Measurements from ENCODE around the gene XRCC5.

XRCC5 gene

GRCh38 chr2:216086207-216086893 is 22.8 kb upstream of the XRCC5 start:
- no peaks in the 10 kb centered on the region for H3K36me3 ChIP-seq (ENCODE audit: control insufficient read depth in 2 of 2, insufficient read depth in 2 of 2, low read length in 2 of 2)
- no peaks in the 10 kb centered on the region for H3K9me3 ChIP-seq (ENCODE audit: control insufficient read depth in 2 of 2, low read length in 2 of 2)
- peaks cover 10% of the 10 kb centered on the region for H3K4me1 ChIP-seq (ENCODE audit: control insufficient read depth, insufficient read depth, low read length)
- no peak overlapping the region for H3K9ac ChIP-seq (ENCODE audit: low read length in 2 of 2)
- no peaks in the 10 kb centered on the region for H3K27me3 ChIP-seq (ENCODE audit: control insufficient read depth in 1 of 2, insufficient read depth in 2 of 2, low read length in 2 of 2)
- no peak overlapping the region for H3K27ac ChIP-seq (ENCODE audit: low read length)
- no peak overlapping the region for H3K4me3 ChIP-seq (ENCODE audit: low read length in 2 of 2)

DNA sequence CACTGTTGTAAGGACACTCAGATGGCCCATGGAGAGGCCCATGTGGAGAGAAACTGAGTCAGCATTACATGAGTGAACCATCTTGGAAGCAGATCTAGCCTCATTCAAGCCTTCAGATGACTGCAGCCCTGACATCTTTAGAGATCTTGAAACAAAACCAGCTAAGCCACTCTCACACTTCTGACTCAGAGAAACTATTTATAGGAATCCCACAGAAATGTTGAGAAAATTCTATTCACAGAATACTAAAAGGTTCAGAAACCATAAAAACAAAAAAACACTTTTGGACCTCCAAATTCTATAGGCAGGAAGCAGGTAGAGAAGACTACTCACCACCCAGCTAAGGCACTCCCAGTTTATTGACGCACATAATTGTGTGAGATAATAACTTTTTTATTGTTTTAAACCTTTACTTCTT is 18.8 kb upstream of the XRCC5 start:
- Histone ChIP-seq H3K9ac (ENCODE audit: low read length in 2 of 2) (no peak overlapping the region), H3K27me3 (ENCODE audit: control insufficient read depth in 1 of 2, insufficient read depth in 2 of 2, low read length in 2 of 2) (peaks cover 0 to 4% of the 10 kb centered on the region in 2 donors), H3K9me3 (ENCODE audit: control insufficient read depth in 2 of 2, low read length in 2 of 2) (no peaks in the 10 kb centered on the region), H3K4me3 (ENCODE audit: low read length in 2 of 2) (no peak overlapping the region), H3K27ac (ENCODE audit: low read length) (no peak overlapping the region), H3K36me3 (ENCODE audit: control insufficient read depth in 2 of 2, insufficient read depth in 2 of 2, low read length in 2 of 2) (no peaks in the 10 kb centered on the region), H3K4me1 (ENCODE audit: control insufficient read depth, insufficient read depth, low read length) (no peaks in the 10 kb centered on the region)

- Histone ChIP-seq H3K4me1 (ENCODE audit: control insufficient read depth, insufficient read depth, low read length) (no peaks in the 10 kb centered on the region), H3K36me3 (ENCODE audit: control insufficient read depth in 2 of 2, insufficient read depth in 2 of 2, low read length in 2 of 2) (no peaks in the 10 kb centered on the region), H3K4me3 (ENCODE audit: low read length in 2 of 2) (no peak overlapping the region), H3K9me3 (ENCODE audit: control insufficient read depth in 2 of 2, low read length in 2 of 2) (no peaks in the 10 kb centered on the region), H3K9ac (ENCODE audit: low read length in 2 of 2) (no peak overlapping the region), H3K27ac (ENCODE audit: low read length) (no peak overlapping the region), H3K27me3 (ENCODE audit: control insufficient read depth in 1 of 2, insufficient read depth in 2 of 2, low read length in 2 of 2) (peaks cover 4% of the 10 kb centered on the region in 2 donors)
Measured at GRCh38 chr2:216092646-216093045, 16.5 kb upstream of the XRCC5 start.

DNA sequence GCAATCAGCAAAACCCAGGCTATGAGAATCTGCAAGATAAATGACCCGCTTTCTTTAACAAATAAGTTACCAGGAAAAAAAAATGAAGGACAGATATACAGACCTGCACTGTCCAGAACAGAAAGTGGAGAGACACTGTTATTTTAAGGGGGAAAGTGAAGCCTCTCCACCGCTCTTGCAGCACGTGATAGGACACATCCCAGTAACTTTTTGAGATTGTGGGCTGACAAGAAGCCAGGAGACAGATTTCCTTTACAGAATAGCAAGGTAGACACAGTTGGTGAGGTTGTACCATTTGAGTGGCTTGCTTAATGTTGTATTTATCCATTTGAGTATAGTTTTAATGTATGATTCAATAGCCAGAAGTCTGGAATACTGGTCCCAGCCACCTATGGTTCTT is 14.4 kb upstream of the XRCC5 start:
- no peak overlapping the region for H3K27ac ChIP-seq (ENCODE audit: low read length)
- no peaks in the 10 kb centered on the region for H3K36me3 ChIP-seq (ENCODE audit: control insufficient read depth in 2 of 2, insufficient read depth in 2 of 2, low read length in 2 of 2)
- H3K4me3 ChIP-seq (ENCODE audit: low read length in 2 of 2), result no peak overlapping the region
- no peaks in the 10 kb centered on the region for H3K4me1 ChIP-seq (ENCODE audit: control insufficient read depth, insufficient read depth, low read length)
- no peak overlapping the region for H3K9ac ChIP-seq (ENCODE audit: low read length in 2 of 2)
- H3K27me3 ChIP-seq (ENCODE audit: control insufficient read depth in 1 of 2, insufficient read depth in 2 of 2, low read length in 2 of 2), result peaks cover 4% of the 10 kb centered on the region in 2 donors
- H3K9me3 ChIP-seq (ENCODE audit: control insufficient read depth in 2 of 2, low read length in 2 of 2), result no peaks in the 10 kb centered on the region

DNA sequence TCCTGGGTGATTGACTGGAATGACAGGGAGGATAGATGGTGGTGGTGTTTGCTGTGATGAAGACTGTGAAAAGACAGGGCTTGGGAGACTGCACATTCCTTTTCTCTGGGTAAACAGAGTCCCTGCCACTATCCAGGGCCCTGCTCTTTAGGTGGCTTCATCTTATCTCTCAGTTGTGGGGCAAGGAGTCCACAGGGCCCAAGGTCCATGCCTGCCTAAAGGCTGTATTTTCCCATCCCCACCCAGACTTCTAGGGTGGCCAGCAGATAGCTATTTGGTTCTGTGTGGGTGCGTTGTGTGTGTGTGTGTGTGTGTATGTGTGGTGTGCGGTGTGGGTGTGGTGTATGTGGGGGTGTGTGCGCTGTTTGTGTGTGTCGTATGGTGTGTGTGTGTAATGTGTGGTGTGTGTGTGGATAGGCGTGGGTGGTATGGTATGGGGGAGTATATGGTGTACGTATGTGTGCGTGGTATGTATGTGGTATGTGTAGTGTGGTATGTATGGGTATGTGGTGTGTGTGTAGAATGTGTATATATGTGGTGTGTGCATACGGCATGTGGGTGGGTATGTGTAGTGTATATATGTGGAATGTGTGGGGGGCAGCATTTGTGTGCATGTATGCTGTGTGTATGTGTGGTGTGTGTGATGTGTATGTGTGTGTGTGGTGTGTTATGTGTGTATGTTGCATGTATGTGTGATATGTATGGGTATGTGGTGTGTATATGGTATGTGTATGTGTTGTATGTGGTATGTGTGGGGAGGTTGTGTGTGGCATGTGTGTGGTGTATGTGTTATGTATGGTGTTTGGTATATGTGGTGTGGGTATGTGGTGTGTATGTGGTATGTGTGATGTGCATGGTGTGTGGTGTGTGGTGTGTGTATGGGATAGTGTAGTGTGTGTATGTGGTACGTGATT is 10.5 kb upstream of the XRCC5 start:
- peaks cover 4% of the 10 kb centered on the region in 2 donors for H3K27me3 ChIP-seq (ENCODE audit: control insufficient read depth in 1 of 2, insufficient read depth in 2 of 2, low read length in 2 of 2)
- H3K36me3 ChIP-seq (ENCODE audit: control insufficient read depth in 2 of 2, insufficient read depth in 2 of 2, low read length in 2 of 2), result peaks cover 0 to 2% of the 10 kb centered on the region in 2 donors
- H3K27ac ChIP-seq (ENCODE audit: low read length), result no peak overlapping the region
- no peak overlapping the region for H3K9ac ChIP-seq (ENCODE audit: low read length in 2 of 2)
- H3K9me3 ChIP-seq (ENCODE audit: control insufficient read depth in 2 of 2, low read length in 2 of 2), result no peaks in the 10 kb centered on the region
- no peak overlapping the region for H3K4me3 ChIP-seq (ENCODE audit: low read length in 2 of 2)
- H3K4me1 ChIP-seq (ENCODE audit: control insufficient read depth, insufficient read depth, low read length), result no peaks in the 10 kb centered on the region

DNA sequence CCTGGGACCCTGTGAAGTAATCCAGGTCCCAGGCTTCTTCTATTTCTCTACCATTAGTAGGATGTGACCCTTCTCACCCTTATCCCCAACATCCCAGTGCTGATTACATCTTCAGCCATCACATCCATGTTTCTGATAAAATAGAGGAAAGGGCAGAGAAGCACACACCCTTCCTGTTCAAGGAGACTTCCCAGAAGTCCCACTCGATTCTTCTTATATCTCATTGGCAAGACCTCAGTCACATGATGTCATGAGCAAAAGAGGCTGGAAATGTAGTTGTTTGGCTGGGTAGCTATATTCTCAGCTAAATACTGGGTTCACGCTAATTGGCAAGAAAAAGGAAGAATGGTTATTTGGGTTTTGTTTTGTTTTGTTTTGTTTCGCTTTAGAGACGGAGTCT is 8.0 kb upstream of the XRCC5 start:
- no peak overlapping the region for H3K9ac ChIP-seq (ENCODE audit: low read length in 2 of 2)
- H3K27ac ChIP-seq (ENCODE audit: low read length), result no peak overlapping the region
- no peaks in the 10 kb centered on the region for H3K27me3 ChIP-seq (ENCODE audit: control insufficient read depth in 1 of 2, insufficient read depth in 2 of 2, low read length in 2 of 2)
- peaks cover 0 to 2% of the 10 kb centered on the region in 2 donors for H3K36me3 ChIP-seq (ENCODE audit: control insufficient read depth in 2 of 2, insufficient read depth in 2 of 2, low read length in 2 of 2)
- H3K4me1 ChIP-seq (ENCODE audit: control insufficient read depth, insufficient read depth, low read length), result no peaks in the 10 kb centered on the region
- no peaks in the 10 kb centered on the region for H3K9me3 ChIP-seq (ENCODE audit: control insufficient read depth in 2 of 2, low read length in 2 of 2)
- no peak overlapping the region for H3K4me3 ChIP-seq (ENCODE audit: low read length in 2 of 2)

DNA sequence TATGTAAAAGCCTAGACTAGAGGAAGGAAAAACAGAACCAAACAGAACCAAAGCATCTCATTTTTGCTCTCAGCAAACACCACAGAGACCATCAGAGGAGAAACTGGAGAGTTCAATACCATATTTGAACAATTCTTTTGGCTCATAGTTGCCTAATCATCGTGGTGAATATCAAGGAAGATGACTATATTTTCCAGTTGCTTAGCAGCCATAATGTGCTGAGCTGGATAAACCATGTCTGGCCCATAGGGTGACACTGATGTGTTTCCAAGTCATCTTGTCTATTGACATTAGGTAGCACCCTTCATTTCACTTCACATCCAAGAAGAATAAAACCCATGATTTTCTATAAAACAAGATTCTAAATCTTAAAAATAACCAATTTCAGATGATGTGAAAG is 5.9 kb upstream of the XRCC5 start:
- Histone ChIP-seq H3K27me3 (ENCODE audit: control insufficient read depth in 1 of 2, insufficient read depth in 2 of 2, low read length in 2 of 2) (no peaks in the 10 kb centered on the region), H3K9ac (ENCODE audit: low read length in 2 of 2) (no peak overlapping the region), H3K27ac (ENCODE audit: low read length) (no peak overlapping the region), H3K4me1 (ENCODE audit: control insufficient read depth, insufficient read depth, low read length) (no peaks in the 10 kb centered on the region), H3K36me3 (ENCODE audit: control insufficient read depth in 2 of 2, insufficient read depth in 2 of 2, low read length in 2 of 2) (peaks cover 0 to 2% of the 10 kb centered on the region in 2 donors), H3K4me3 (ENCODE audit: low read length in 2 of 2) (no peak overlapping the region), H3K9me3 (ENCODE audit: control insufficient read depth in 2 of 2, low read length in 2 of 2) (no peaks in the 10 kb centered on the region)

DNA sequence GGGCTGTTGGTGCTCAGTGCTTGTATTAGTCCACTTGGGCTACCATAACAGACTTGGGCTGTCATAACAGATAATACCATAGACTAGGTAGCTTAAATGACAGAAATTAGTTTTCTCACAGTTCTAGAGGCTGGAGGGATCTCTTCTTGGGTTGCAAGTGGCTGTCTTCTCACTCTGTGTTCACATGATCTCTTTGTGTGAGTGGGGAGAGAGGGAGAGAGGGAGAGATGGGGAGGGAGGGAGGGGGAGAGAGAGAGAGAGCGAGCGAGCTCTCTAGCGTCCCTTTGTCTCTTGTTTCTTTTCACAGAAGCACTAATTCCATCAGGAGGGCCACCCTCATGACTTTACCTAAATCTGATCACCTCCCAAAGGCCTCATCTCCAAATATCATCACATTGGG is 4.5 kb upstream of the XRCC5 start:
- H3K9ac ChIP-seq (ENCODE audit: low read length in 2 of 2), result no peak overlapping the region

DNA sequence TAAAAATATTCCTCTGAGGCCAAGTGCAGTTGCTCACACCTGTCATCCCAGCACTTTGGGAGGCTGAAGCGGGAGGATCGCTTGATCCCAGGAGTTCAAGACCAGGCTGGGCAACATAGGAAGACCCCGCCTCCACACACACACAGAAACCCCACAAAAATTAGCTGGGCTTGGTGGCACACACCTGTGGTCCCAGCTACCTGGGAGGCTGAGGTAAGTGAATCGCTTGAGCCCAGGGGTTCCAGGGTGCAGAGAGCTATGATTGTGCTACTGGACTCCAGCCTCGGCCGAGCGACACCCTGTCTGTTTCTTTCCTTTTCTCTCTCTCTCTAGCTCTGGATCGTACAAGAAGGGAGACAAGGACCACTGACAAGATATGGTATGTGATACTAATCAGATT is 1.8 kb upstream of the XRCC5 start:
- Histone ChIP-seq H3K27ac (ENCODE audit: low read length) (no peak overlapping the region), H3K36me3 (ENCODE audit: control insufficient read depth in 2 of 2, insufficient read depth in 2 of 2, low read length in 2 of 2) (peaks cover 6 to 8% of the 10 kb centered on the region in 2 donors), H3K27me3 (ENCODE audit: control insufficient read depth in 1 of 2, insufficient read depth in 2 of 2, low read length in 2 of 2) (no peaks in the 10 kb centered on the region), H3K9me3 (ENCODE audit: control insufficient read depth in 2 of 2, low read length in 2 of 2) (no peaks in the 10 kb centered on the region), H3K4me1 (ENCODE audit: control insufficient read depth, insufficient read depth, low read length) (peaks cover 6% of the 10 kb centered on the region), H3K4me3 (ENCODE audit: low read length in 2 of 2) (no peak overlapping the region), H3K9ac (ENCODE audit: low read length in 2 of 2) (no peak overlapping the region)

More for the DNA sequence above, 4.5 kb upstream of the XRCC5 start:
- Histone ChIP-seq H3K9me3 (ENCODE audit: control insufficient read depth in 2 of 2, low read length in 2 of 2) (no peaks in the 10 kb centered on the region), H3K4me1 (ENCODE audit: control insufficient read depth, insufficient read depth, low read length) (peaks cover 3% of the 10 kb centered on the region), H3K27ac (ENCODE audit: low read length) (no peak overlapping the region), H3K4me3 (ENCODE audit: low read length in 2 of 2) (no peak overlapping the region), H3K36me3 (ENCODE audit: control insufficient read depth in 2 of 2, insufficient read depth in 2 of 2, low read length in 2 of 2) (peaks cover 0 to 2% of the 10 kb centered on the region in 2 donors), H3K27me3 (ENCODE audit: control insufficient read depth in 1 of 2, insufficient read depth in 2 of 2, low read length in 2 of 2) (no peaks in the 10 kb centered on the region)

DNA sequence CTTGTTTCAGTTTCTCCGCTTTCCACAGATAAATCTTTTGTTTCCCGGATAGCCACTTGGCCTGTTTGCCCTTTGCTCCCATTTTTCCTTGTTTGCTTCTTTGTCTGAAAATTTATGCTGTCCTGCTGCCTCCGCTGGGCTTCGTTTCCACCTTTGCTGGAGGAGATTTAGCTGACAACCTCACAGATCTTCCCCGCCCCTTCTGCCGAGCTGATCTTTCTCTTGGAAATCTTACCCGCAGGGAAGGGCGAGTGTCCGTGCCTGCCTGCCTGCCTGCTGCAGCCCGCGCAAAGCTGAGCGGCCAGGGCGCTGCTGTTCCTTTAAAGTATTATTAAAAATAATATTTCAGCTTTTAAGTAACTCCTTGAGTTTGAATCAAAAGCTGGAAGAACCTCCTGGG is 1.4 kb upstream of the XRCC5 start:
- Histone ChIP-seq H3K4me3 (ENCODE audit: low read length in 2 of 2) (no peak overlapping the region), H3K4me1 (ENCODE audit: control insufficient read depth, insufficient read depth, low read length) (peaks cover 6% of the 10 kb centered on the region), H3K9ac (ENCODE audit: low read length in 2 of 2) (no peak overlapping the region), H3K36me3 (ENCODE audit: control insufficient read depth in 2 of 2, insufficient read depth in 2 of 2, low read length in 2 of 2) (peaks cover 8 to 11% of the 10 kb centered on the region in 2 donors), H3K9me3 (ENCODE audit: control insufficient read depth in 2 of 2, low read length in 2 of 2) (no peaks in the 10 kb centered on the region), H3K27ac (ENCODE audit: low read length) (no peak overlapping the region), H3K27me3 (ENCODE audit: control insufficient read depth in 1 of 2, insufficient read depth in 2 of 2, low read length in 2 of 2) (no peaks in the 10 kb centered on the region)

Measured in stomach smooth muscle (tissue), 2 donors.